ENCODE data around the gene LEMD3. TPM values are rescaled to one million over a fixed set of nuclear protein-coding genes. Genes with fewer than 3 reads are reported as not detected.

Gene LEMD3
- 19.3 TPM for polyA plus RNA-seq (2013, experiment 1 of 2)
- polyA plus RNA-seq (2013, experiment 2 of 2) = 16.0 TPM

DNA sequence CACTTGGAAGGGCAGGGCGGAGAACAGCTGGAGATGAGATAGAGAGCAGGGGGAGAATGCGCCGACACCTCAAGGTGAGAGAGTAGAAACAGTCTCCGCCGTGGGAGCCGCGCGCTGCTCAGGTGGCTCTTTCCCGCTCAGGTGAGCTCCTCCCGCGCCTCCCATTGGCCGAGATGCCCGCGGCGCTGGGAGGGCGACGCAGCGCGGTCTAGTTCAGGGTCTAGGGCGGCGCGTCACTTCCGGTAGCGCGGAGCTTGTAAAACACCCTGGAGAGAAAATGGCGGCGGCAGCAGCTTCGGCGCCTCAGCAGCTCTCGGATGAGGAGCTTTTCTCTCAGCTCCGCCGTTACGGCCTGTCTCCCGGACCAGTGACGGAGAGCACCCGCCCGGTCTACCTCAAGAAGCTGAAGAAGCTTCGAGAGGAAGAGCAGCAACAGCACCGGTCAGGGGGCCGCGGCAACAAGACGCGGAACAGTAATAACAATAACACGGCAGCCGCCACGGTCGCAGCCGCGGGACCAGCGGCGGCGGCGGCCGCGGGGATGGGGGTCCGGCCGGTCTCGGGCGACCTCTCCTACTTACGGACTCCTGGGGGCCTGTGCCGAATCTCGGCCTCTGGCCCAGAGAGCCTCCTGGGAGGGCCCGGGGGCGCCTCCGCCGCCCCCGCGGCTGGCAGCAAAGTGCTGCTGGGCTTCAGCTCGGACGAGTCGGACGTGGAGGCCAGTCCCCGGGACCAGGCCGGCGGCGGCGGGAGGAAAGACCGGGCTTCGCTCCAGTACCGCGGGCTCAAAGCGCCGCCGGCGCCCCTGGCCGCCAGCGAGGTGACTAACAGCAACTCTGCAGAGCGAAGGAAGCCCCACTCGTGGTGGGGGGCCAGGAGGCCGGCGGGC is at the start of gene LEMD3:
Gene LEMD3 (plus strand): TSS at position 264 of the 889 bp plus-strand sequence. CDS start 14 bp downstream, at position 278.
- peak within 1 kb of the TSS; percentile 94 for H3K27ac ChIP-seq (ENCODE audit: low read depth, low read length)
- peaks cover 29% of the 10 kb centered on the region for H3K4me1 ChIP-seq (ENCODE audit: insufficient read depth, low read length)
- H3K9ac ChIP-seq (ENCODE audit: low read depth, low read length) = peak within 1 kb of the TSS; percentile 91
- peaks cover 19% of the 10 kb centered on the region; the same call in 1 of the 2 replicates for H3K27me3 ChIP-seq (ENCODE audit: insufficient read depth, low read length)
- WGBS = under 1% methylated on average over 91 of the region's 91 CpGs
- peaks cover 12% of the 10 kb centered on the region for H3K36me3 ChIP-seq (ENCODE audit: insufficient read depth, low read length)
- peak within 1 kb of the TSS; percentile 98 for H3K4me3 ChIP-seq (ENCODE audit: low read length)
- no peaks in the 10 kb centered on the region for H3K9me3 ChIP-seq (ENCODE audit: insufficient read depth, low read depth, low read length)

DNA sequence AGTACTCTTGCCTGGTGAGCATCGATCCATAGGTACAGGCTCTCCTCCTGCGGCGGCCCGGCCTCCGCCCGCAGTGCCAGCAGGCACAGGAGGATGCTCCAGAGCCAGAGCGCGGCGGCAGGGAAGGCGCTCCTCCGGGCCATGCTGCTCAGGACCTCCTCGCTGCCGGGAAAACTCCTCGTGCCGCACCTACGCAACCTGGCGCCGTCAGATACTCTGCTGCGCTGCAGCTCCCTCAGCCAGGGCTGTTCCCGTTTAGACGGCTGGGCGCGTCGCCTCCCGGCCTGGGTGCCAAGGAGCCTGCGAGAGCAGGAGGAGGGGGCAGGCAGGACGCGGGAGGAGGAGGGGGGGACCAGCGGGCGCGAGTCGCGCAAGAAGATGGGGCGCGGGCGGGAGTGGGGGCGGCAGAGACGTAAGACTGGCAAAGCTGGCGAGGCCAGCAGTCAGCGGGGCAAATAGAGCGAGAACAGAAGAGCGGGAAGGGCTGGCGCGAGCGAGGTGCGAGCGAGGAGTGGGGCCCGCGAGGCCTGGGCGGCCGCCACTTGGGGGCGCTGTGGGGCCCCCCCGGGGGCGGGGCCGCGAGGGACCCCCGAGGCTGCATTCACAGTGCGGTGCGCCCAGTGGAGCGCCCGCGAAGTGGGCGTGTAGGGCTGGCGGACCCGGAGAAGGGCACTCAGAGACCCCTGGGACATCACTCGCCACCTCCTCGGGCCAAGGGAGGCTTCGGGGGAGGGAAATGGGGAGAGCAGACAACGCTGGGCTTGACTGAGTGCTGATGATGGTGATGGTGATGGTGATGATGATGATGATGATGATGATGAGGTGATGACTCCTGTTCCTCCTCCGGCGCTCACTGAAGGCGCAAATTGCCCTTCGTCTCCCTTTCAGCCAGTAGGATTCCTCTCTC is 48.1 kb upstream of the LEMD3 start, which contains the start of gene WIF1:
Gene WIF1 (minus strand): TSS at position 257 of the 907 bp plus-strand sequence. CDS start 114 bp downstream, at position 143.
- peaks cover 66% of the 10 kb centered on the region for H3K27me3 ChIP-seq (ENCODE audit: insufficient read depth, low read length)
- WGBS = 10% methylated on average over 73 of the region's 73 CpGs

DNA sequence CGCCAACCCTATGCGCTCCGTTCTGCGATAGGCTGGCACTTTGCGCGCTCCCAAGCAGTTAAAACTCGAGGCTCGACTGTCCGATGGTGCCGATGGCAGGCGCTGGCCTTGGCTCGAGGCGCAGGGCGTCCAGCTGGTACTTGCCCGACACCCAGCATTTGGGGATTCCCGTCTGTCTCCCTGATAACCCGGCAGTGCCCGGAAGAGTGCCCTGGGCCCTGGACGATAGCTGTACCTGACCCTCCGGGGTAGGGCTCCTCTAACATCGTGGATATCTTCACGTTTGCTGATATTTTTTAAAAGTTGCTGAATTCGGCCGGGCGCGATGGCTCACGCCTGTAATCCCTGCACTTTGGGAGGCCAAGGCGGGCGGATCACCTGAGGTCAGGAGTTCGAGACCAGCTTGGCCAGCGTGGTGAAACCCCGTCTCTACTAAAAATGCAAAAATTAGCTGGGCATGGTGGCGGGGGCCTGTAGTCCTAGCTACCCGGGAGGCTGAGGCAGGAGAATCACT is 47.4 kb upstream of the LEMD3 start:
- no peaks in the 10 kb centered on the region for H3K36me3 ChIP-seq (ENCODE audit: insufficient read depth, low read length)
- 94% methylated on average over 34 of the region's 34 CpGs for WGBS
- H3K4me1 ChIP-seq (ENCODE audit: insufficient read depth, low read length) = 0 out of 2 replicates have a peak, but pooled peaks cover 2% of the 10 kb centered on the region
- H3K4me3 ChIP-seq (ENCODE audit: low read length) = peak overlapping the region; percentile 43
- H3K27me3 ChIP-seq (ENCODE audit: insufficient read depth, low read length) = peaks cover 68% of the 10 kb centered on the region
- no peaks in the 10 kb centered on the region for H3K9me3 ChIP-seq (ENCODE audit: insufficient read depth, low read depth, low read length)
- no peak overlapping the region for H3K27ac ChIP-seq (ENCODE audit: low read depth, low read length)
- H3K9ac ChIP-seq (ENCODE audit: low read depth, low read length) = no peak overlapping the region

More for the DNA sequence above, 48.1 kb upstream of the LEMD3 start, which contains the start of gene WIF1:
- Histone ChIP-seq H3K9ac (ENCODE audit: low read depth, low read length) (no peak within 1 kb of the TSS), H3K27ac (ENCODE audit: low read depth, low read length) (no peak within 1 kb of the TSS), H3K4me3 (ENCODE audit: low read length) (peak within 1 kb of the TSS; percentile 43), H3K9me3 (ENCODE audit: insufficient read depth, low read depth, low read length) (no peaks in the 10 kb centered on the region), H3K36me3 (ENCODE audit: insufficient read depth, low read length) (no peaks in the 10 kb centered on the region), H3K4me1 (ENCODE audit: insufficient read depth, low read length) (0 out of 2 replicates have a peak, but pooled peaks cover 2% of the 10 kb centered on the region)

DNA sequence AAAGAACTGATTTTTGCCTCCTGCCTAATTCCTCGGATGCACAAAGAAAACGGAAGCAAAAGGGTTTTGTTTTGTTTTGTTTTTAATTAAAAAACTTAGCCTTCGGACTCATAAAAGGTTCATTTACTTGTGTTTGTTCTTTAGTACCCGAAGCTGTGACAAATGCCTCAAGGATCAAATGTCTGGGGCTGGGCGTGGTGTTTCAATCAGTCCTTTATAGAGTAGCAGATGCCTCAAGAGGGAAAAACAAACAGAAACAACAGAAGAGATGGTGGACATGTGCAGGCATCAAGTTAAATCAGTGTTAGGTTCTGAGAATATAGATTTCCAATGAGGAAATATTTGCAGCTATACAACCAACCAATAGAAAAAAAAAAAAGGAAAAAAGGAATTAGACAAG is 46.7 kb upstream of the LEMD3 start:
- 0 out of 2 replicates have a peak, but pooled peaks cover 2% of the 10 kb centered on the region for H3K4me1 ChIP-seq (ENCODE audit: insufficient read depth, low read length)
- H3K9me3 ChIP-seq (ENCODE audit: insufficient read depth, low read depth, low read length) = no peaks in the 10 kb centered on the region
- H3K36me3 ChIP-seq (ENCODE audit: insufficient read depth, low read length) = no peaks in the 10 kb centered on the region
- H3K9ac ChIP-seq (ENCODE audit: low read depth, low read length) = no peak overlapping the region
- H3K27me3 ChIP-seq (ENCODE audit: insufficient read depth, low read length) = peaks cover 71% of the 10 kb centered on the region
- H3K4me3 ChIP-seq (ENCODE audit: low read length) = no peak overlapping the region
- H3K27ac ChIP-seq (ENCODE audit: low read depth, low read length) = no peak overlapping the region
- WGBS = 86% methylated on average over 5 of the region's 5 CpGs

DNA sequence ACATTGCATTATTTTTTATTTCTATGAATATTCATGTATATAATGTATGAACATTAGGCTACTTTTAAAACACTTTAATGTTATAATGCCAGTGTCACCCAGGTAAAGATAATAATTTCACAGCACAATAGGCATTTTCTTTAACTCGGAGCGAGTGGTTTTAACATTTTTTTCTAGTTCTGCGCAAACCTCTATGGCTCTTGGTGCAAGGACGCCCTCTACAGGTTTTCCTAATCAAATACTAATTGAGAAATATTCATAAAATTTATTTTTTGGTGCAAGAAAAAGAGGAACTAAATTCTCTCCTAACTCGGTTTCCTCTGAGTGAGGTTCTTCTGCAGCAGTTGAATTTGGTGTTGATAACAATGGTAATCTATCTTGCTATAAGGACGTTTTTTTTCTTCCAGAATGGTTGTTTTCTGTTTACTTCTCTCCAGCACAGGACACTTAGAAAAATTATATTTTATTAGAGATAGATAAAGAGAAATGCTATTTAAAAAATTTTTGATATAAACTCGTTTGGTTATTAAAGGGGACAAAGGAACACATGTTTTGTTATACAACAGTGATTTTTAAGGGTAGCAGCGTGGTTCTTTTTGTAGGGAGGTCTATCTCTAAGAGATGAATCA is 45.8 kb upstream of the LEMD3 start:
- 0 out of 2 replicates have a peak, but pooled peaks cover 2% of the 10 kb centered on the region for H3K4me1 ChIP-seq (ENCODE audit: insufficient read depth, low read length)
- H3K4me3 ChIP-seq (ENCODE audit: low read length) = no peak overlapping the region
- H3K36me3 ChIP-seq (ENCODE audit: insufficient read depth, low read length) = no peaks in the 10 kb centered on the region
- no peaks in the 10 kb centered on the region for H3K9me3 ChIP-seq (ENCODE audit: insufficient read depth, low read depth, low read length)
- peaks cover 68% of the 10 kb centered on the region for H3K27me3 ChIP-seq (ENCODE audit: insufficient read depth, low read length)
- 21% methylated on average over 6 of the region's 8 CpGs for WGBS
- H3K27ac ChIP-seq (ENCODE audit: low read depth, low read length) = no peak overlapping the region
- H3K9ac ChIP-seq (ENCODE audit: low read depth, low read length) = no peak overlapping the region

DNA sequence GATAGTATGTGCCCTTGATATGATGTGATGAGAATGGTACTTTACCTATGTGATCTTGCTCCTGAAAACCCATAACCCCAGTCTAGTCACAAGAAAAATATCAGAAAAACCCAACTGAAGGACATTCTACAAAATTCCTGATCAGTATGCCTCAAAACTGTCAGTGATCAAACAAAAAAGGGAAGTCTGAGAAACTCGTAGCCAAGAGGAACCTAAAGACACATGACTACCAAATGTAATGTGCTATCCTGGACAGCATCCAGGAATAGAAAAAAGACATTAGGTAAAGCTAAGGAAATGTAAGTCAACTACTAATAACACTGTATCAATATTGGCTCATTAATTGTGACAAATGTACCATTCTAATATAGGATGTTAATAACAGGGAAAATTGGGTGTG is 44.1 kb upstream of the LEMD3 start:
- Histone ChIP-seq H3K27ac (ENCODE audit: low read depth, low read length) (no peak overlapping the region), H3K9ac (ENCODE audit: low read depth, low read length) (no peak overlapping the region), H3K4me1 (ENCODE audit: insufficient read depth, low read length) (0 out of 2 replicates have a peak, but pooled peaks cover 2% of the 10 kb centered on the region), H3K27me3 (ENCODE audit: insufficient read depth, low read length) (peaks cover 51% of the 10 kb centered on the region), H3K9me3 (ENCODE audit: insufficient read depth, low read depth, low read length) (no peaks in the 10 kb centered on the region), H3K4me3 (ENCODE audit: low read length) (no peak overlapping the region), H3K36me3 (ENCODE audit: insufficient read depth, low read length) (no peaks in the 10 kb centered on the region)
- 100% methylated on average over 1 of the region's 1 CpG for WGBS

DNA sequence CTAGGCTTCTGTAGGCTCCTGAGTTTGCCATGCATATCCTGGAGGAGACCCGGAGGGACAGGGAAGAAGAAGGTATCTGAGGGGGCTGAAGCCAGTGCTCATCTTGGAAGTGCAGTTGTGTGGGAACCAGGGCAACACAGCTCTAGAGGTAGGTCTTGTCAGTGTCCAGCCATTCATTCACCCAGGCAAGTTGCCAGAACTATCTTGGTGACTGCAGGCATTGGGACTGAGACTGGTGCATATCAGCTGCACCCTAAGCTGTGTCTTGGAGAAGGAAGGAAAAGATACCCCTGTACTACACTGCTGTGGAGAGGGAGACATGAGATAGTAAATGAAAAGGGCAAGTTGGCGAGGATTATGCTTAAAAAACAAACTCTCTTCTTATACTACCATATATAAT is 43.4 kb upstream of the LEMD3 start:
- peaks cover 43% of the 10 kb centered on the region for H3K27me3 ChIP-seq (ENCODE audit: insufficient read depth, low read length)

DNA sequence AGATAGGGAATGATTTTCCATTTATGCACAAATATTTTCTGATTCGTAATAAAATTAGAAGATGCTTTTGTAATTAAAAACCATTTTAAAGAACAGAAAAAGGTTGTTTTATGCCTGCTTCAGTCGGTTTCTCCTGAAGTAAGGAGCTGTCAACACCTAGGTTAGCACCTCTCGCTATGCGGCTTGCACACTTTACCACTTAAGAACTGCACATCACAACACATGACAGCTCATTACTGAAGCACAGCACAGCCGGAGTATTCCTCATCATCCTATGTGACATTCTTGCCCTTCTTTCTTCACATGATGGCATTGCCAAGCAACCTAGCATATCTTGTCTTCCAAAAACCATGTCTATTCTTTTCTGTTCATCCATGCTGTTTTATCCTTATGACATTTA is 42.9 kb upstream of the LEMD3 start:
- 89% methylated on average over 4 of the region's 5 CpGs for WGBS
- H3K36me3 ChIP-seq (ENCODE audit: insufficient read depth, low read length) = no peaks in the 10 kb centered on the region
- H3K4me1 ChIP-seq (ENCODE audit: insufficient read depth, low read length) = 0 out of 2 replicates have a peak, but pooled peaks cover 2% of the 10 kb centered on the region

More for the DNA sequence above, 43.4 kb upstream of the LEMD3 start:
- 74% methylated on average over 1 of the region's 2 CpGs for WGBS
- Histone ChIP-seq H3K4me3 (ENCODE audit: low read length) (no peak overlapping the region), H3K9ac (ENCODE audit: low read depth, low read length) (no peak overlapping the region), H3K27ac (ENCODE audit: low read depth, low read length) (no peak overlapping the region), H3K36me3 (ENCODE audit: insufficient read depth, low read length) (no peaks in the 10 kb centered on the region), H3K9me3 (ENCODE audit: insufficient read depth, low read depth, low read length) (no peaks in the 10 kb centered on the region), H3K4me1 (ENCODE audit: insufficient read depth, low read length) (0 out of 2 replicates have a peak, but pooled peaks cover 2% of the 10 kb centered on the region)

DNA sequence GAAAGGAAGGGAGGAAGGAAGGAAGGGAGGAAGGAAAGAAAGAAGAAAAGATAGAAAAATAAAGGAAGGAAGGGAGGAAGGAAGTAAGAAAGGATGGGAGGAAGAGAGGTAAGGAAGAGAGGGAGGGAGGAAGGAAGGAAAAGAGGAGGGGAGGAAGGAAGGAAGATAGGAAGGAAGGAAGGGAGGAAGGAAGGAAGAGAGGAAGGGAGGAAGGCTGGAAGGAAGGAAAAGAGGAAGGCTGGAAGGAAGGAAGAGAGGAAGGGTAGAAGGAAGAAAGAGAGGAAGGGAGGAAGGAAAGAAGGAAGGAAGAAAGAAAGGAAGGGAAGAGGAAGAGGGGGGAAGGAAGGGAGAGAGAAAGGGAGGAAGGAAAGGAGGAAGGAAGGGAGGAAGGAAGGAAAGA is 35.5 kb upstream of the LEMD3 start:
- H3K9me3 ChIP-seq (ENCODE audit: insufficient read depth, low read depth, low read length) = peaks cover 4% of the 10 kb centered on the region; the same call in 1 of the 2 replicates
- no peak overlapping the region for H3K27ac ChIP-seq (ENCODE audit: low read depth, low read length)
- H3K4me1 ChIP-seq (ENCODE audit: insufficient read depth, low read length) = no peaks in the 10 kb centered on the region
- no peaks in the 10 kb centered on the region for H3K36me3 ChIP-seq (ENCODE audit: insufficient read depth, low read length)
- H3K4me3 ChIP-seq (ENCODE audit: low read length) = no peak overlapping the region
- no peak overlapping the region for H3K9ac ChIP-seq (ENCODE audit: low read depth, low read length)
- peaks cover 10% of the 10 kb centered on the region; the same call in 1 of the 2 replicates for H3K27me3 ChIP-seq (ENCODE audit: insufficient read depth, low read length)

More for the DNA sequence above, 42.9 kb upstream of the LEMD3 start:
- H3K9ac ChIP-seq (ENCODE audit: low read depth, low read length) = no peak overlapping the region
- no peak overlapping the region for H3K4me3 ChIP-seq (ENCODE audit: low read length)
- no peaks in the 10 kb centered on the region for H3K9me3 ChIP-seq (ENCODE audit: insufficient read depth, low read depth, low read length)
- no peak overlapping the region for H3K27ac ChIP-seq (ENCODE audit: low read depth, low read length)
- H3K27me3 ChIP-seq (ENCODE audit: insufficient read depth, low read length) = peaks cover 38% of the 10 kb centered on the region

DNA sequence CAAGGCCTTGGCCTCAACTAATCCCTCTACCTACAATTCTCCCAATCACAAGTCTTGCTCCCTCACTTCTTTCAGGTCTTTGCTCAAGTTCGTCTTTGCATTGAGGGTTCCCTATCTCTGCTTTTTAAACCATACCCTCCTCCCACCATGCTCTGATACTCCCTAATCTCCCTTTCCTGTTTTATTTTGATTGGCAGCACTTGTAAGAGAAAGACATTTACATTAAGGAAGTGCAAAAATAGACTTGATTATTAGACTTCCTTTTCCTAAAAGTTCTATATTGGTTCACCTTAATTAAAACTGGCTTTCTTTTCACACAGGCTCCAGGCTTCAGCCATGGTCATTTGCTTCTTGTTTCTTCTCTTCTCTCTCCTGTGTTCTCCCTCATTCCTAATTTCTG is 30.0 kb upstream of the LEMD3 start:
- no peak overlapping the region for H3K9ac ChIP-seq (ENCODE audit: low read depth, low read length)
- no peaks in the 10 kb centered on the region for H3K36me3 ChIP-seq (ENCODE audit: insufficient read depth, low read length)
- peaks cover 4% of the 10 kb centered on the region; the same call in 1 of the 2 replicates for H3K9me3 ChIP-seq (ENCODE audit: insufficient read depth, low read depth, low read length)
- no peaks in the 10 kb centered on the region; the same call in 1 of the 2 replicates for H3K4me1 ChIP-seq (ENCODE audit: insufficient read depth, low read length)
- H3K4me3 ChIP-seq (ENCODE audit: low read length) = no peak overlapping the region
- no peak overlapping the region for H3K27ac ChIP-seq (ENCODE audit: low read depth, low read length)
- H3K27me3 ChIP-seq (ENCODE audit: insufficient read depth, low read length) = no peaks in the 10 kb centered on the region
- WGBS = 92% methylated on average over 1 of the region's 1 CpG
